WERI-Rb-1 (cell line): Measurements from ENCODE around the gene ACTL7B.

Experiments used
- DNase-seq: peaks from one replicate; pipeline ENCODE4 v3.0.0-alpha.2; 2020
- H3K27ac ChIP-seq: fragments of 250-450 bp; sonication (Bioruptor Pico); 2 replicates; pipeline ENCODE4 v1.5.1; 2020; ENCODE audit warnings: mild to moderate bottlenecking, moderate library complexity
- H3K27me3 ChIP-seq: fragments of 250-450 bp; sonication (Bioruptor Pico); 2 replicates; pipeline ENCODE4 v1.5.1; 2021; ENCODE audit warnings: mild to moderate bottlenecking, low read depth, moderate library complexity; ENCODE audit not compliant: insufficient read depth, severe bottlenecking
- H3K36me3 ChIP-seq: fragments of 250-450 bp; sonication (Bioruptor Pico); 2 replicates; pipeline ENCODE4 v1.5.1; 2020; ENCODE audit warnings: mild to moderate bottlenecking, moderate library complexity
- H3K4me3 ChIP-seq: 2 replicates; pipeline ENCODE4 v1.5.1; 2011; ENCODE audit warnings: low read depth, mild to moderate bottlenecking, control low read depth, low read length
- H3K9me3 ChIP-seq: fragments of 250-450 bp; sonication (Bioruptor Pico); 2 replicates; pipeline ENCODE4 v1.5.1; 2021; ENCODE audit warnings: mild to moderate bottlenecking, moderate library complexity; ENCODE audit not compliant: severe bottlenecking
- CTCF ChIP-seq: IDR thresholded peaks from 2 replicates; pipeline ENCODE4 v1.5.1; 2011; ENCODE audit warnings: low read depth, mild to moderate bottlenecking, control low read depth, inconsistent platforms, low read length

The ACTL7B gene

GRCh38 chr9:108884701-108885100 lies 28.9 kb upstream of the ACTL7B start:
- H3K4me3 ChIP-seq: no peak overlapping the region
- TF ChIP-seq CTCF: no peak

GRCh38 chr9:108883085-108883484 lies 27.3 kb upstream of the ACTL7B start:
- Histone ChIP-seq H3K27ac (no peak overlapping the region), H3K36me3 (peaks cover 47% of the 10 kb centered on the region), H3K9me3 (no peaks in the 10 kb centered on the region), H3K4me3 (no peak overlapping the region), H3K27me3 (no peaks in the 10 kb centered on the region)
- no peak for DNase-seq
- no peak for TF ChIP-seq CTCF

More at GRCh38 chr9:108884701-108885100, 28.9 kb upstream of the ACTL7B start:
- no peak overlapping the region for H3K27ac ChIP-seq
- H3K36me3 ChIP-seq: peaks cover 43% of the 10 kb centered on the region
- DNase-seq: no peak
- no peaks in the 10 kb centered on the region for H3K9me3 ChIP-seq
- H3K27me3 ChIP-seq: no peaks in the 10 kb centered on the region

GRCh38 chr9:108882052-108882888 lies 26.5 kb upstream of the ACTL7B start:
- Histone ChIP-seq H3K9me3 (no peaks in the 10 kb centered on the region), H3K27me3 (no peaks in the 10 kb centered on the region), H3K36me3 (peaks cover 51% of the 10 kb centered on the region), H3K4me3 (no peak overlapping the region), H3K27ac (no peak overlapping the region)
- DNase-seq: no peak
- no peak for TF ChIP-seq CTCF

- TF ChIP-seq CTCF: no peak
- Histone ChIP-seq H3K9me3 (no peaks in the 10 kb centered on the region), H3K27ac (no peak overlapping the region), H3K27me3 (no peaks in the 10 kb centered on the region), H3K4me3 (no peak overlapping the region), H3K36me3 (peaks cover 65% of the 10 kb centered on the region)
- DNase-seq: no peak
These were observed 25.0 kb upstream of the ACTL7B start for GRCh38 chr9:108880738-108881316.

- TF ChIP-seq CTCF: no peak
- no peak overlapping the region for H3K4me3 ChIP-seq
- H3K36me3 ChIP-seq: peaks cover 83% of the 10 kb centered on the region
These were observed 21.7 kb upstream of the ACTL7B start for GRCh38 chr9:108877524-108877923.

More at GRCh38 chr9:108877524-108877923, 21.7 kb upstream of the ACTL7B start:
- DNase-seq: no peak
- no peaks in the 10 kb centered on the region for H3K9me3 ChIP-seq
- no peak overlapping the region for H3K27ac ChIP-seq
- no peaks in the 10 kb centered on the region for H3K27me3 ChIP-seq
